WTC11 (cell line): Measurements from ENCODE around the gene INPPL1. TPM values are rescaled to one million over a fixed set of nuclear protein-coding genes. Genes with fewer than 3 reads are reported as not detected.

Experiments used
- ATAC-seq: fragments of 200-7000 bp; cut with Tn5 transposase; 2 replicates; pipeline ENCODE4 v1.10.0; 2021; ENCODE audit warnings: mild to moderate bottlenecking, moderate library complexity
- CTCF ChIA-PET: fragments of 300-600 bp; sonication (Branson Sonifier 250); formaldehyde crosslinking; loops from one replicate; lab custom pipeline; 2021; ENCODE audit warnings: antibody characterized with exemption; lab: Charles Lee
- POLR2A ChIA-PET: fragments of 350-600 bp; sonication (Branson Sonifier 250); formaldehyde crosslinking; loops from one replicate; lab custom pipeline; 2021; ENCODE audit warnings: antibody characterized with exemption; lab: Charles Lee
- DNase-seq: peaks from one replicate; pipeline ENCODE4 v3.0.0; 2021; ENCODE audit warnings: low spot score
- H3K27ac Mint-ChIP-seq: 2 replicates; pipeline ENCODE4 v1.8.0; 2021; ENCODE audit warnings: mixed read lengths
- H3K27me3 Mint-ChIP-seq: 2 replicates; pipeline ENCODE4 v1.8.0; 2021; ENCODE audit warnings: low read depth, mild to moderate bottlenecking, moderate library complexity, mixed read lengths
- H3K36me3 Mint-ChIP-seq: 2 replicates; pipeline ENCODE4 v1.8.0; 2021; ENCODE audit warnings: mixed read lengths
- H3K4me1 Mint-ChIP-seq: 2 replicates; pipeline ENCODE4 v1.8.0; 2022; ENCODE audit warnings: mixed read lengths
- H3K4me3 Mint-ChIP-seq: 2 replicates; pipeline ENCODE4 v1.8.0; 2021; ENCODE audit warnings: mild to moderate bottlenecking, moderate library complexity, mixed read lengths
- H3K9me3 Mint-ChIP-seq: 2 replicates; pipeline ENCODE4 v1.8.0; 2021; ENCODE audit warnings: mixed read lengths
- FOXJ3 ChIP-seq: sonication (generic); formaldehyde crosslinking; IDR thresholded peaks from 2 replicates; pipeline ENCODE4 v1.9.0; 2021; ENCODE audit warnings: missing genetic modification reagents, mild to moderate bottlenecking, borderline replicate concordance
- HMGA2 ChIP-seq: fragments of 250-450 bp; sonication (Bioruptor Pico); IDR thresholded peaks from 2 replicates; pipeline ENCODE4 v1.4.0; 2021; ENCODE audit warnings: mild to moderate bottlenecking, moderate library complexity
- KAT7 ChIP-seq: sonication (generic); formaldehyde crosslinking; IDR thresholded peaks from 2 replicates; pipeline ENCODE4 v1.8.1; 2023; ENCODE audit warnings: missing genetic modification reagents, mild to moderate bottlenecking, borderline replicate concordance
- NFATC4 ChIP-seq: fragments of 250-450 bp; sonication (Bioruptor Pico); IDR thresholded peaks from 2 replicates; pipeline ENCODE4 v1.9.0; 2021; ENCODE audit warnings: mild to moderate bottlenecking
- NFE2L1 ChIP-seq: sonication (generic); formaldehyde crosslinking; IDR thresholded peaks from 2 replicates; pipeline ENCODE4 v1.8.1; 2023; ENCODE audit warnings: missing genetic modification reagents
- NR2C2 ChIP-seq: sonication (generic); formaldehyde crosslinking; IDR thresholded peaks from 2 replicates; pipeline ENCODE4 v1.8.0; 2022; ENCODE audit warnings: mild to moderate bottlenecking, missing genetic modification reagents
- PRRX2 ChIP-seq: fragments of 250-450 bp; sonication (Bioruptor Pico); IDR thresholded peaks from 2 replicates; pipeline ENCODE4 v1.8.0; 2021; ENCODE audit warnings: mild to moderate bottlenecking
- total RNA-seq: library from RNA; stranded (reverse); gene quantifications from 3 replicates; pipeline ENCODE4 v1.2.3, GENCODE V29; 2021
- TF ChIP-seq, protein P1 (sequence below): fragments of 200-600 bp; IDR thresholded peaks from 2 replicates; pipeline ENCODE4 v1.8.0; 2022; ENCODE audit warnings: antibody characterized with exemption
- TF ChIP-seq, protein P2 (sequence below): fragments of 250-450 bp; sonication (Bioruptor Pico); IDR thresholded peaks from 2 replicates; pipeline ENCODE4 v1.9.0; 2021; ENCODE audit warnings: moderate library complexity, mild to moderate bottlenecking, inconsistent platforms, borderline replicate concordance
- TF ChIP-seq, protein P3 (sequence below): sonication (generic); formaldehyde crosslinking; IDR thresholded peaks from 2 replicates; pipeline ENCODE4 v1.8.0; 2022; ENCODE audit warnings: mild to moderate bottlenecking, missing genetic modification reagents
- TF ChIP-seq, protein P4 (sequence below): fragments of 250-450 bp; sonication (Bioruptor Pico); IDR thresholded peaks from 2 replicates; pipeline ENCODE4 v2.1.2; 2022; ENCODE audit warnings: mild to moderate bottlenecking, moderate library complexity
- TF ChIP-seq, protein P5 (sequence below): sonication (generic); formaldehyde crosslinking; IDR thresholded peaks from 2 replicates; pipeline ENCODE4 v1.8.0; 2023; ENCODE audit warnings: mild to moderate bottlenecking, missing genetic modification reagents
- TF ChIP-seq, protein P6 (sequence below): sonication (generic); formaldehyde crosslinking; IDR thresholded peaks from 2 replicates; pipeline ENCODE4 v1.8.1; 2023; ENCODE audit warnings: mild to moderate bottlenecking, missing genetic modification reagents, moderate library complexity
- TF ChIP-seq, protein P7 (sequence below): fragments of 250-450 bp; sonication (Bioruptor Pico); conservative IDR thresholded peaks from 2 replicates; pipeline ENCODE4 v1.9.0; 2021; ENCODE audit warnings: mild to moderate bottlenecking
- TF ChIP-seq, protein P8 (sequence below): sonication (generic); formaldehyde crosslinking; IDR thresholded peaks from 2 replicates; pipeline ENCODE4 v1.8.1; 2022; ENCODE audit warnings: mild to moderate bottlenecking, missing genetic modification reagents, moderate library complexity, borderline replicate concordance
- TF ChIP-seq, protein P9 (sequence below): sonication (generic); formaldehyde crosslinking; IDR thresholded peaks from 2 replicates; pipeline ENCODE4 v1.8.1; 2023; ENCODE audit warnings: mild to moderate bottlenecking, missing genetic modification reagents, moderate library complexity
- TF ChIP-seq, protein P10 (sequence below): sonication (generic); formaldehyde crosslinking; IDR thresholded peaks from 2 replicates; pipeline ENCODE4 v1.8.0; 2022; ENCODE audit warnings: mild to moderate bottlenecking, missing genetic modification reagents

The INPPL1 gene
- total RNA-seq, 1 experiment from 2014 or later, result 136 TPM

DNA sequence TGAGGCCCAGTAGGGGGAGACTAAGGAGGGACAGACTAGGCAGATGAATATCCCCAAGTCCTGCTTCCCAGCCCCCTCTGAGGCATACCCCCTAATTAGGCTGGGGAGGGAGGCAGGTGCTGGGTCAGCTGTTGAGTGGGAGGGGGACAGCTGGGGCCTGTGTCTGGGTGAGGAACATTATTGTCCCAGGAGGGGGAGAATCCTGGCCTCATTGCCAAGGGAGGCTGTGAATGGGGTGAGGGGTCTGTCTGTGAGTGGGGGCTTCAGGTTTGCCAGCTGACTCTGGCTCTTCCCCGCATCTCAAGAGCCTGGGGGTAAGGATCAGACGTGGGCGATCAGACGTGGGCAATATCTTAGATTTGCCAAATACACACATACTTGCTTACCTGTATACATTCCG, 2.1 kb downstream of the INPPL1 start (continued):
- TF ChIP-seq, protein P1, sequence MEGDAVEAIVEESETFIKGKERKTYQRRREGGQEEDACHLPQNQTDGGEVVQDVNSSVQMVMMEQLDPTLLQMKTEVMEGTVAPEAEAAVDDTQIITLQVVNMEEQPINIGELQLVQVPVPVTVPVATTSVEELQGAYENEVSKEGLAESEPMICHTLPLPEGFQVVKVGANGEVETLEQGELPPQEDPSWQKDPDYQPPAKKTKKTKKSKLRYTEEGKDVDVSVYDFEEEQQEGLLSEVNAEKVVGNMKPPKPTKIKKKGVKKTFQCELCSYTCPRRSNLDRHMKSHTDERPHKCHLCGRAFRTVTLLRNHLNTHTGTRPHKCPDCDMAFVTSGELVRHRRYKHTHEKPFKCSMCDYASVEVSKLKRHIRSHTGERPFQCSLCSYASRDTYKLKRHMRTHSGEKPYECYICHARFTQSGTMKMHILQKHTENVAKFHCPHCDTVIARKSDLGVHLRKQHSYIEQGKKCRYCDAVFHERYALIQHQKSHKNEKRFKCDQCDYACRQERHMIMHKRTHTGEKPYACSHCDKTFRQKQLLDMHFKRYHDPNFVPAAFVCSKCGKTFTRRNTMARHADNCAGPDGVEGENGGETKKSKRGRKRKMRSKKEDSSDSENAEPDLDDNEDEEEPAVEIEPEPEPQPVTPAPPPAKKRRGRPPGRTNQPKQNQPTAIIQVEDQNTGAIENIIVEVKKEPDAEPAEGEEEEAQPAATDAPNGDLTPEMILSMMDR, result no peak
- TF ChIP-seq, protein P2, sequence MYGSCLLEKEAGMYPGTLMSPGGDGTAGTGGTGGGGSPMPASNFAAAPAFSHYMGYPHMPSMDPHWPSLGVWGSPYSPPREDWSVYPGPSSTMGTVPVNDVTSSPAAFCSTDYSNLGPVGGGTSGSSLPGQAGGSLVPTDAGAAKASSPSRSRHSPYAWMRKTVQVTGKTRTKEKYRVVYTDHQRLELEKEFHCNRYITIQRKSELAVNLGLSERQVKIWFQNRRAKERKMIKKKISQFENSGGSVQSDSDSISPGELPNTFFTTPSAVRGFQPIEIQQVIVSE (CRISPR knock-in tag), result no peak

DNA sequence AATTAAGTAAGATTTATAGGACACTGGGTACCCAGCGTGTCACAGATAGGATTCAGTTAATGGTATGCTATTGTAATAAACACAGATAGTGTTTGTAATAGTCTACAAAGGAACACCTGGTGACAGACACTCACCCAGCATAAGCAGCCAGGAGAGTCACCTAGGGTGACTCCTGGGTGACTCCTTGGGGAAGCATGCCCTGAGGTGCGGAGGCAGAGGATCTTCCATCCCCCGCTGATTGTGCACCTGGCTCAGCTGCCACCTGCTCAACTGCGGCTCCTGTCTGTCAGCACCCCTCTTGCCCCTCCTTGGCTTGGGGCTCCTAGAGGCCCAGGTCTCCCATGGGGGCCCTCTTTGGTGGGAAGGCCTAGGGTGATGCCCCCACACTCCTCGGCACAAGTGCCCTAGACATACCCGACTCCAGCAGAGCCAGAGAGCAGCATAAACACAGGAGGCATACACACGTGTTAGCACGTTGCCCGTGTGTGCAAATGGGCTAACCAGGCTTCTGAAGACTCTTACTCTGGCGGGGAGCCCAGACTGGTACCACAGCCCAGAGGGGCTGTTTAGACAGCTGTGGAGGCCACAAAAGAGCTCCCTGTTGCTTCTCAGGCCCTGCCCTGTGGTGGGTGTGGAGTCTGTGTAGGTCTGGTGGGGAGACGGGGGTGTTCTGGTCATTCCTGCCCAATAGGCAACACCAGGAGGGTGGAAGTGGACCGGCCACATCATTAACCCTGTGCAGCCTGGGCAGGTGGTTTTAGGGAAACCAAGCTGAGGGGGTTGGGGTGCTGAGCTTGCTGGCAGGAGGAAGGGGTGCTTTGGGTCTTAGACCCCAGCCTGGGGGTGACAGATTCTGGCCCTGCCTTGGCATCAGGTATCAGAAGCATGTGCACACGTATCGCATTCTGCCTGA, 3.0 kb downstream of the INPPL1 start:
- Mint-ChIP-seq H3K9me3 (no peaks in the 10 kb centered on the region), H3K4me3 (no peak overlapping the region), H3K27ac (no peak overlapping the region), H3K4me1 (peaks cover 19% of the 10 kb centered on the region), H3K27me3 (0 out of 2 replicates have a peak, but pooled peaks cover 2% of the 10 kb centered on the region), H3K36me3 (peaks cover 31% of the 10 kb centered on the region)
- no peak for DNase-seq
- CTCF ChIA-PET, result interaction anchor here (0.8 to 8.6 kb wide), 8 partner anchors 10 to 416 kb away, joined by 3 to 123 read pairs (median 4); partner anchors contain the start of gene FOLR1
- ATAC-seq, result no peak
- TF ChIP-seq, protein P3, sequence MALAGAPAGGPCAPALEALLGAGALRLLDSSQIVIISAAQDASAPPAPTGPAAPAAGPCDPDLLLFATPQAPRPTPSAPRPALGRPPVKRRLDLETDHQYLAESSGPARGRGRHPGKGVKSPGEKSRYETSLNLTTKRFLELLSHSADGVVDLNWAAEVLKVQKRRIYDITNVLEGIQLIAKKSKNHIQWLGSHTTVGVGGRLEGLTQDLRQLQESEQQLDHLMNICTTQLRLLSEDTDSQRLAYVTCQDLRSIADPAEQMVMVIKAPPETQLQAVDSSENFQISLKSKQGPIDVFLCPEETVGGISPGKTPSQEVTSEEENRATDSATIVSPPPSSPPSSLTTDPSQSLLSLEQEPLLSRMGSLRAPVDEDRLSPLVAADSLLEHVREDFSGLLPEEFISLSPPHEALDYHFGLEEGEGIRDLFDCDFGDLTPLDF (CRISPR knock-in tag), result no peak
- TF ChIP-seq PRRX2 (CRISPR knock-in tag) (no peak), NR2C2 (CRISPR knock-in tag) (no peak), NFATC4 (CRISPR knock-in tag) (no peak), FOXJ3 (CRISPR knock-in tag) (no peak), KAT7 (CRISPR knock-in tag) (no peak), HMGA2 (CRISPR knock-in tag) (no peak), NFE2L1 (CRISPR knock-in tag) (no peak)
- TF ChIP-seq, protein P4, sequence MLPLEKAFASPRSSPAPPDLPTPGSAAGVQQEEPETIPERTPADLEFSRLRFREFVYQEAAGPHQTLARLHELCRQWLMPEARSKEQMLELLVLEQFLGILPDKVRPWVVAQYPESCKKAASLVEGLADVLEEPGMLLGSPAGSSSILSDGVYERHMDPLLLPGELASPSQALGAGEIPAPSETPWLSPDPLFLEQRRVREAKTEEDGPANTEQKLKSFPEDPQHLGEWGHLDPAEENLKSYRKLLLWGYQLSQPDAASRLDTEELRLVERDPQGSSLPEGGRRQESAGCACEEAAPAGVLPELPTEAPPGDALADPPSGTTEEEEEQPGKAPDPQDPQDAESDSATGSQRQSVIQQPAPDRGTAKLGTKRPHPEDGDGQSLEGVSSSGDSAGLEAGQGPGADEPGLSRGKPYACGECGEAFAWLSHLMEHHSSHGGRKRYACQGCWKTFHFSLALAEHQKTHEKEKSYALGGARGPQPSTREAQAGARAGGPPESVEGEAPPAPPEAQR (CRISPR knock-in tag), result no peak
- TF ChIP-seq, protein P5, sequence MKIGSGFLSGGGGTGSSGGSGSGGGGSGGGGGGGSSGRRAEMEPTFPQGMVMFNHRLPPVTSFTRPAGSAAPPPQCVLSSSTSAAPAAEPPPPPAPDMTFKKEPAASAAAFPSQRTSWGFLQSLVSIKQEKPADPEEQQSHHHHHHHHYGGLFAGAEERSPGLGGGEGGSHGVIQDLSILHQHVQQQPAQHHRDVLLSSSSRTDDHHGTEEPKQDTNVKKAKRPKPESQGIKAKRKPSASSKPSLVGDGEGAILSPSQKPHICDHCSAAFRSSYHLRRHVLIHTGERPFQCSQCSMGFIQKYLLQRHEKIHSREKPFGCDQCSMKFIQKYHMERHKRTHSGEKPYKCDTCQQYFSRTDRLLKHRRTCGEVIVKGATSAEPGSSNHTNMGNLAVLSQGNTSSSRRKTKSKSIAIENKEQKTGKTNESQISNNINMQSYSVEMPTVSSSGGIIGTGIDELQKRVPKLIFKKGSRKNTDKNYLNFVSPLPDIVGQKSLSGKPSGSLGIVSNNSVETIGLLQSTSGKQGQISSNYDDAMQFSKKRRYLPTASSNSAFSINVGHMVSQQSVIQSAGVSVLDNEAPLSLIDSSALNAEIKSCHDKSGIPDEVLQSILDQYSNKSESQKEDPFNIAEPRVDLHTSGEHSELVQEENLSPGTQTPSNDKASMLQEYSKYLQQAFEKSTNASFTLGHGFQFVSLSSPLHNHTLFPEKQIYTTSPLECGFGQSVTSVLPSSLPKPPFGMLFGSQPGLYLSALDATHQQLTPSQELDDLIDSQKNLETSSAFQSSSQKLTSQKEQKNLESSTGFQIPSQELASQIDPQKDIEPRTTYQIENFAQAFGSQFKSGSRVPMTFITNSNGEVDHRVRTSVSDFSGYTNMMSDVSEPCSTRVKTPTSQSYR, result no peak
- TF ChIP-seq, protein P6, sequence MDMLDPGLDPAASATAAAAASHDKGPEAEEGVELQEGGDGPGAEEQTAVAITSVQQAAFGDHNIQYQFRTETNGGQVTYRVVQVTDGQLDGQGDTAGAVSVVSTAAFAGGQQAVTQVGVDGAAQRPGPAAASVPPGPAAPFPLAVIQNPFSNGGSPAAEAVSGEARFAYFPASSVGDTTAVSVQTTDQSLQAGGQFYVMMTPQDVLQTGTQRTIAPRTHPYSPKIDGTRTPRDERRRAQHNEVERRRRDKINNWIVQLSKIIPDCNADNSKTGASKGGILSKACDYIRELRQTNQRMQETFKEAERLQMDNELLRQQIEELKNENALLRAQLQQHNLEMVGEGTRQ (CRISPR knock-in tag), result no peak
- TF ChIP-seq, protein P7, sequence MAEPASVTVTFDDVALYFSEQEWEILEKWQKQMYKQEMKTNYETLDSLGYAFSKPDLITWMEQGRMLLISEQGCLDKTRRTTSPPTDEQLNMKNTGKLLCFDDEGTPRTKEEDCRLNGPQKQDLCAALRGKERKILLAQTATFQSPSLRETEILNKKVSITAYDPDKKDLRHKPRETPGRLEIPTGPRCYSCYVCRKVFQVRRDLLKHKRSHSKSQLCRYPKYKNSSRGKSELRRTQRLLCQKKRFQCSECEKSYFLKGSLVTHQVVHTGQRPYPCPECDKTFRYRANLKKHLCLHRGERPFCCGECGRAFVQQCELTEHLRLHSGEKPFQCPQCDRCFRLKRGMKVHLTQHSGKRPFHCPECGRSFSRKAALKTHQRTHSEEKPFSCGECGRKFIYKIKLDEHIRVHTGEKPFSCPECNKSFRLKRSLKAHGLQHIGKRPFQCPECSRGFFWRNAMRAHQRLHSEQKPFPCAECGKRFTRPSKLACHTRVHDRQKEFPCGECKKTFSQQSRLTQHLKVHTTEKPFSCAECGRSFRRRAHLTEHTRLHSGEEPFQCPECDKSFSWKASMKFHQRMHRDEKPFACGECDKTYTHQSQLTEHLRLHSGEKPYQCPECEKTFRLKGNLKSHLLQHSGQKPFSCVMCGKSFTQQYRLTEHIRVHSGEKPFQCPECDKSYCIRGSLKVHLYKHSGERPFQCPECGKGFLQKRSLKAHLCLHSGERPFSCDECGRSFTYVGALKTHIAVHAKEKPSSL (CRISPR knock-in tag), result no peak
- TF ChIP-seq, protein P8, sequence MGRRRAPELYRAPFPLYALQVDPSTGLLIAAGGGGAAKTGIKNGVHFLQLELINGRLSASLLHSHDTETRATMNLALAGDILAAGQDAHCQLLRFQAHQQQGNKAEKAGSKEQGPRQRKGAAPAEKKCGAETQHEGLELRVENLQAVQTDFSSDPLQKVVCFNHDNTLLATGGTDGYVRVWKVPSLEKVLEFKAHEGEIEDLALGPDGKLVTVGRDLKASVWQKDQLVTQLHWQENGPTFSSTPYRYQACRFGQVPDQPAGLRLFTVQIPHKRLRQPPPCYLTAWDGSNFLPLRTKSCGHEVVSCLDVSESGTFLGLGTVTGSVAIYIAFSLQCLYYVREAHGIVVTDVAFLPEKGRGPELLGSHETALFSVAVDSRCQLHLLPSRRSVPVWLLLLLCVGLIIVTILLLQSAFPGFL (CRISPR knock-in tag), result no peak
- TF ChIP-seq, protein P9, sequence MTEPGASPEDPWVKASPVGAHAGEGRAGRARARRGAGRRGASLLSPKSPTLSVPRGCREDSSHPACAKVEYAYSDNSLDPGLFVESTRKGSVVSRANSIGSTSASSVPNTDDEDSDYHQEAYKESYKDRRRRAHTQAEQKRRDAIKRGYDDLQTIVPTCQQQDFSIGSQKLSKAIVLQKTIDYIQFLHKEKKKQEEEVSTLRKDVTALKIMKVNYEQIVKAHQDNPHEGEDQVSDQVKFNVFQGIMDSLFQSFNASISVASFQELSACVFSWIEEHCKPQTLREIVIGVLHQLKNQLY (CRISPR knock-in tag), result no peak
- TF ChIP-seq, protein P10, sequence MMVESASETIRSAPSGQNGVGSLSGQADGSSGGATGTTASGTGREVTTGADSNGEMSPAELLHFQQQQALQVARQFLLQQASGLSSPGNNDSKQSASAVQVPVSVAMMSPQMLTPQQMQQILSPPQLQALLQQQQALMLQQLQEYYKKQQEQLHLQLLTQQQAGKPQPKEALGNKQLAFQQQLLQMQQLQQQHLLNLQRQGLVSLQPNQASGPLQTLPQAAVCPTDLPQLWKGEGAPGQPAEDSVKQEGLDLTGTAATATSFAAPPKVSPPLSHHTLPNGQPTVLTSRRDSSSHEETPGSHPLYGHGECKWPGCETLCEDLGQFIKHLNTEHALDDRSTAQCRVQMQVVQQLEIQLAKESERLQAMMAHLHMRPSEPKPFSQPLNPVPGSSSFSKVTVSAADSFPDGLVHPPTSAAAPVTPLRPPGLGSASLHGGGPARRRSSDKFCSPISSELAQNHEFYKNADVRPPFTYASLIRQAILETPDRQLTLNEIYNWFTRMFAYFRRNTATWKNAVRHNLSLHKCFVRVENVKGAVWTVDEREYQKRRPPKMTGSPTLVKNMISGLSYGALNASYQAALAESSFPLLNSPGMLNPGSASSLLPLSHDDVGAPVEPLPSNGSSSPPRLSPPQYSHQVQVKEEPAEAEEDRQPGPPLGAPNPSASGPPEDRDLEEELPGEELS, result no peak
- POLR2A ChIA-PET, result no interaction called here
